ENCODE data around the gene OR5D14. TPM values are rescaled to one million over a fixed set of nuclear protein-coding genes. Genes with fewer than 3 reads are reported as not detected.

OR5D14 gene
- not detected for total RNA-seq
- long read RNA-seq, result 0 reads

- no peak for DNase-seq (ENCODE audit: low spot score)
Observed at GRCh38 chr11:55795256-55795655, at the start of gene OR5D14. Gene OR5D14, plus strand, starts transcription at chr11:55795556. Its CDS starts 0 bp downstream, at chr11:55795556.

- DNase-seq (ENCODE audit: low spot score), result no peak
Observed at GRCh38 chr11:55773138-55773537, 22.2 kb upstream of the OR5D14 start, which contains the start of gene OR5D13. Gene OR5D13, plus strand, starts transcription at chr11:55773438. Its CDS starts 0 bp downstream, at chr11:55773438.

GRCh38 chr11:55791606-55792005, 3.8 kb upstream of the OR5D14 start:
- no peak for DNase-seq (ENCODE audit: low spot score)

GRCh38 chr11:55793321-55793720, 2.0 kb upstream of the OR5D14 start:
- DNase-seq (ENCODE audit: low spot score), result no peak

- no peak for DNase-seq (ENCODE audit: low spot score)
Observed at GRCh38 chr11:55806248-55806647, 10.9 kb downstream of the OR5D14 start.

- no peak for DNase-seq (ENCODE audit: low spot score)
Observed at GRCh38 chr11:55811067-55811466, 15.7 kb downstream of the OR5D14 start, which contains the start of gene OR5L1. Gene OR5L1, plus strand, starts transcription at chr11:55811367. Its CDS starts 100 bp downstream, at chr11:55811467.

- DNase-seq (ENCODE audit: low spot score), result no peak
Observed at GRCh38 chr11:55819330-55819729, 24.0 kb downstream of the OR5D14 start, which contains the start of gene OR5D18. Gene OR5D18, plus strand, starts transcription at chr11:55819630. Its CDS starts 0 bp downstream, at chr11:55819630.

GRCh38 chr11:55826919-55827318, 31.6 kb downstream of the OR5D14 start, which contains the start of gene OR5L2:
Gene OR5L2, plus strand, starts transcription at chr11:55827219. Its CDS starts 0 bp downstream, at chr11:55827219.
- DNase-seq (ENCODE audit: low spot score), result no peak

GRCh38 chr11:55838452-55838851, 43.1 kb downstream of the OR5D14 start, which contains the start of gene OR5D16:
Gene OR5D16, plus strand, starts transcription at chr11:55838752. Its CDS starts 0 bp downstream, at chr11:55838752.
- no peak for DNase-seq (ENCODE audit: low spot score)

Other genes with a start within 250 kb of the OR5D14 start
- gene OR4C15, start 241.1 kb upstream of the OR5D14 start, total RNA-seq, result not detected
- gene OR4C16, start 223.4 kb upstream of the OR5D14 start, total RNA-seq, result not detected
- not detected for gene OR4C11, start 187.9 kb upstream of the OR5D14 start, total RNA-seq
- gene OR4P4, start 160.4 kb upstream of the OR5D14 start, total RNA-seq, result not detected
- gene OR4S2, start 147.2 kb upstream of the OR5D14 start, total RNA-seq, result not detected
- gene OR4C6, start 133.4 kb upstream of the OR5D14 start, total RNA-seq, result not detected
- gene OR5D13, start 22.1 kb upstream of the OR5D14 start, total RNA-seq, result not detected
- gene OR5L1, start 15.8 kb downstream of the OR5D14 start, total RNA-seq, result not detected
- gene OR5D18, start 24.1 kb downstream of the OR5D14 start, total RNA-seq, result not detected
- gene OR5L2, start 31.7 kb downstream of the OR5D14 start, total RNA-seq, result not detected
- not detected for gene OR5D16, start 43.2 kb downstream of the OR5D14 start, total RNA-seq
- not detected for gene TRIM51, start 87.7 kb downstream of the OR5D14 start, total RNA-seq
- not detected for gene OR5W2, start 119.0 kb downstream of the OR5D14 start, total RNA-seq
- not detected for gene OR5I1, start 140.8 kb downstream of the OR5D14 start, total RNA-seq
- not detected for gene OR10AG1, start 174.4 kb downstream of the OR5D14 start, total RNA-seq
- gene OR5F1, start 199.1 kb downstream of the OR5D14 start, total RNA-seq, result not detected
- not detected for gene OR5AS1, start 232.1 kb downstream of the OR5D14 start, total RNA-seq

Measured in mesenteric fat pad (tissue), 1 donor.